PFSK-1 (cell line): ENCODE data around the gene SCAP.

Experiments used
- POLR2AphosphoS5 ChIP-seq: IDR thresholded peaks from 2 replicates; pipeline ENCODE4 v1.6.1; 2012; ENCODE audit warnings: low read depth, mild to moderate bottlenecking, control low read depth, low read length, moderate library complexity
- SIN3A ChIP-seq: IDR thresholded peaks from 2 replicates; pipeline ENCODE4 v1.6.1; 2012; ENCODE audit warnings: mild to moderate bottlenecking, low read length, moderate library complexity, borderline replicate concordance; ENCODE audit not compliant: insufficient read depth
- TAF1 ChIP-seq: IDR thresholded peaks from 2 replicates; pipeline ENCODE4 v1.6.1; 2012; ENCODE audit warnings: low read length, control low read depth, borderline replicate concordance; ENCODE audit not compliant: insufficient read depth

- TF ChIP-seq POLR2AphosphoS5 (no peak), TAF1 (no peak), SIN3A (no peak)
Observed at GRCh38 chr3:47503033-47503432, 27.3 kb upstream of the SCAP start.
